ENCODE measurements around the gene WIPF3.
A peak's percentile ranks its signal among the peaks of the same experiment; 100 is the strongest.

The WIPF3 gene

DNA sequence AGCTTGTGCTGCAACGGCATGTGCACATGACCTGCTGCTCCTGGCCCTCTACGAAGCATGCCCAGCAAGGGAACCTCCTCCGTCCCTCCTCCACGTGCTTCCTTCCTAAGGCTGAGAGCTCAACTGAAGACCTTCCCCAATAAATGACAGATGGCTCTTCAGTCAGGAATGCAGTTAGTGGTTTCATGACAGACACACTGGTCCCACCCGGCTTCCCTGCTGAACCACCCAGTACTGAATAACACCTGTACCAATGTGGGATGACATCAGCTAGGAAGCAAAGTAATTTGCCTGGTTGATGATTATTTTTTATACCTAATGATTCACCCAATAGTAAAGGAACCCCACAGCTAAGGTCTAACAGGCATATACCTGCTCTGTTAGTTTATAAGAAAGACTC, 114.2 kb downstream of the WIPF3 start:
- TF ChIP-seq, protein P1, sequence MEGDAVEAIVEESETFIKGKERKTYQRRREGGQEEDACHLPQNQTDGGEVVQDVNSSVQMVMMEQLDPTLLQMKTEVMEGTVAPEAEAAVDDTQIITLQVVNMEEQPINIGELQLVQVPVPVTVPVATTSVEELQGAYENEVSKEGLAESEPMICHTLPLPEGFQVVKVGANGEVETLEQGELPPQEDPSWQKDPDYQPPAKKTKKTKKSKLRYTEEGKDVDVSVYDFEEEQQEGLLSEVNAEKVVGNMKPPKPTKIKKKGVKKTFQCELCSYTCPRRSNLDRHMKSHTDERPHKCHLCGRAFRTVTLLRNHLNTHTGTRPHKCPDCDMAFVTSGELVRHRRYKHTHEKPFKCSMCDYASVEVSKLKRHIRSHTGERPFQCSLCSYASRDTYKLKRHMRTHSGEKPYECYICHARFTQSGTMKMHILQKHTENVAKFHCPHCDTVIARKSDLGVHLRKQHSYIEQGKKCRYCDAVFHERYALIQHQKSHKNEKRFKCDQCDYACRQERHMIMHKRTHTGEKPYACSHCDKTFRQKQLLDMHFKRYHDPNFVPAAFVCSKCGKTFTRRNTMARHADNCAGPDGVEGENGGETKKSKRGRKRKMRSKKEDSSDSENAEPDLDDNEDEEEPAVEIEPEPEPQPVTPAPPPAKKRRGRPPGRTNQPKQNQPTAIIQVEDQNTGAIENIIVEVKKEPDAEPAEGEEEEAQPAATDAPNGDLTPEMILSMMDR (conservative IDR thresholded peaks at IDR 0.05; ENCODE audit: low read depth): no peak
- DNase-seq (ENCODE audit: low spot score): no peak
- ChIA-PET POLR2A (ENCODE audit: low non-redundant PET) (no interaction called here), CTCF (interaction anchor here (1.0 to 2.7 kb wide), 5 partner anchors 8 to 998 kb away, joined by 3 to 11 read pairs (median 3); no protein-coding TSS in a partner anchor)
- H3K27ac ChIP-seq: no peak overlapping the region

DNA sequence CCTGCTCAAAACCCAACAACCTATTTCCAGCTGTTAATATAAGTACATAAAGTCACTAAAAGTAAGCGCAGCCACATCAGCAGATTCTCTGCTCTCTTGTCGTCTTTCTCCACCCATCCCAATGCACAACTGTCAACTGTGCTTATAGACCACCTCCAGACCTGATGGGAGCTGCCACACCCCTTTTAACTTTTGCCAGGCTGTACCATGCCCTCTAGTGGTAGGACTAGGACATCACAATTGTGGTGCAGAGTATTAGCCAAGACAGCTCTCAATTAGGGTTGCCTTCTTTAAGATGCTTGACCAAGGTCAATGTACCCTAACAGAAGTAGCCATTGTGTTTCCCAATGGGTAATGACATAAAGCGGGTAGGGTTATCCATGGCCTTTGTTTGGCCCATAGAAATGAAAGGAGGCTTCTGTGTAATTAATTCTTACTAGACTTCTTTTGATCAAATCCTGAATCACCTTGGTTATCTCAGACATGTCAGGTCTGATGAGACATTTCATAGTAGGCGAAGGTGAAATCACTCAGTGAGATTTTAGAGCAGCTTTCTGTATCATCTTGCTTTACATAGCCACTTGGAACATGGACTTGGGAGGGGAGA, 115.2 kb downstream of the WIPF3 start:
- ChIA-PET CTCF (interaction anchor here (0.5 to 2.7 kb wide), 24 partner anchors 13 to 999 kb away, joined by 3 to 11 read pairs (median 3); no protein-coding TSS in a partner anchor), POLR2A (ENCODE audit: low non-redundant PET) (no interaction called here)
- DNase-seq (ENCODE audit: low spot score): peak; percentile 65
- no peak overlapping the region for H3K27ac ChIP-seq
- TF ChIP-seq, protein P1 (conservative IDR thresholded peaks at IDR 0.05; ENCODE audit: low read depth): peak; percentile 97

DNA sequence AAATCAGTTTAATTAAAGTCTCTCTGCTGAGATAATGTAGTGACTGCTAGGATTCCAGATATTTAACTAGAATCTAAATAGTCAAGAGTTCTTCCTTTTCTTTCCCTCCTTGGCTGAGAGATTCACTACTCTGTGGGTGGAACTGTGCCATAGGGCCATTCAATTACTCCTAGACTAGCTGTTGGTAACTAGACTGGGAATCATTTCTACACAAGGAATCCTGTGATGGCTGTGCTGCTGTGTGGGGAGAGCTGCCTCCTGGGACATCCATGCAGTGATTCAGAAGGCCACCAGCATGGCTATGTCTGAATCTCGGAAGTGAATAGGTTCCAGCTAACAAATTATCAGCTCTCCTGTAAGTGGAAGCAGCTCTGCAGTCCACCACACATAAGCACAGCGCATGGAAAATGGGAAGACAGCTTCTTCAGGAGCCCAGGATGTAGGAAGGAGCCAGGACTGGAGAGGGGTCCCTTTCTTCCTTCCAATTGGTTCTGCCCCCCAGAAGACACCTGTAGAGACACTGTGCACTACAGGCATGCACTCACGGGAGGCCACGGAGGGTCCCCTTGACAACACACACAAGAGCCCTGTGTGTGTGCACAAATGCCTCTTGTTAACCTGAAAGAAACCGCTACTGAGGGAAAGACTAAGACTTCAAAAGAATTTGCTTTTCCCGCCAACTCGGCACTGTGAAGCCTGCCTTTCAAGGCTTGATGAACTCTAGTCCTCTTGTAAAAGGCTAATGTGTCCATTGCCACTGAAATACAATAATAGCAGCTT, 116.8 kb downstream of the WIPF3 start:
- no peak overlapping the region for H3K27ac ChIP-seq
- no peak for DNase-seq (ENCODE audit: low spot score)
- TF ChIP-seq, protein P1 (conservative IDR thresholded peaks at IDR 0.05; ENCODE audit: low read depth): no peak
- ChIA-PET CTCF (interaction anchor here (0.6 to 2.7 kb wide), 3 partner anchors 9 to 48 kb away, joined by 3 to 11 read pairs (median 4); no protein-coding TSS in a partner anchor), POLR2A (ENCODE audit: low non-redundant PET) (no interaction called here)

GRCh38 chr7:29924006-29924405, 117.7 kb downstream of the WIPF3 start:
- CTCF ChIA-PET: interaction anchor here (0.6 kb wide), 1 partner anchor 99 kb away, joined by 4 read pairs; no protein-coding TSS in a partner anchor
- TF ChIP-seq, protein P1 (conservative IDR thresholded peaks at IDR 0.05; ENCODE audit: low read depth): no peak
- DNase-seq (ENCODE audit: low spot score): no peak
- POLR2A ChIA-PET (ENCODE audit: low non-redundant PET): no interaction called here
- H3K27ac ChIP-seq: no peak overlapping the region

GRCh38 chr7:29924684-29925083, 118.4 kb downstream of the WIPF3 start:
- H3K27ac ChIP-seq: no peak overlapping the region
- TF ChIP-seq, protein P1 (conservative IDR thresholded peaks at IDR 0.05; ENCODE audit: low read depth): no peak
- DNase-seq (ENCODE audit: low spot score): no peak
- CTCF ChIA-PET: interaction anchor here (0.6 kb wide), 1 partner anchor 175 kb away, joined by 4 read pairs; no protein-coding TSS in a partner anchor
- POLR2A ChIA-PET (ENCODE audit: low non-redundant PET): no interaction called here

DNA sequence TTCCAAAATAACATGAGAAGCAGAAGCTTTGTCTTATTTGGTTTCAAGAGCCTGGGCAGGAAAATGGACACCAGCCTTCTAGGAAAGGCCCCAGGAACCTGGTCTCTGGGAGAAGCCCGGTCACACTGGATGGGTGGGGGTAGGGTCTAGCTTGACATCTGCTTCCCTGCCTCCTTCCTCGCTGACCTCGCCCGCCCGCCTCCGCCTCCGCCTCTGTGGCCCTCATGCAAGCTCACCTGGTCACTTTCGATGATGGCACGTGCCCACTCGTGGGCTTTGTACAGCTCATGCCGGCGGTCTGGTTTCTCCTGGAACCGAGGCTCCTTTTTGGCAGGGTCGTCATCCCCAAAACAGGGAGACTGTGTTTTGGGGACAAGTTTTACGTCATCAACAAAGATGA, 119.9 kb downstream of the WIPF3 start:
- CTCF ChIA-PET: interaction anchor here (0.5 to 0.7 kb wide), 2 partner anchors 33 to 49 kb away, joined by 3 read pairs; no protein-coding TSS in a partner anchor

More for the DNA sequence above, 119.9 kb downstream of the WIPF3 start:
- POLR2A ChIA-PET (ENCODE audit: low non-redundant PET): no interaction called here
- no peak overlapping the region for H3K27ac ChIP-seq
- TF ChIP-seq, protein P1 (conservative IDR thresholded peaks at IDR 0.05; ENCODE audit: low read depth): no peak
- no peak for DNase-seq (ENCODE audit: low spot score)
